HepG2 (cell line): ENCODE data around the gene IFT172. TPM values are rescaled to one million over a fixed set of nuclear protein-coding genes. Genes with fewer than 3 reads are reported as not detected.

Source experiments
- ATF7 ChIP-seq, 2 experiments: fragments of 450-650 bp in 1 of 2; sonication (generic) in 1 of 2; formaldehyde crosslinking in 1 of 2; IDR thresholded peaks; 2 replicates each; pipeline versions ENCODE4 v1.4.0 to v1.6.1; 2016 to 2020; ENCODE audit warnings: antibody characterized with exemption in 1 of 2, mild to moderate bottlenecking in 1 of 2, missing genetic modification reagents in 1 of 2
- DNMT1 ChIP-seq: sonication (generic); formaldehyde crosslinking; IDR thresholded peaks from 2 replicates; pipeline ENCODE4 v1.5.1; 2020; ENCODE audit warnings: mild to moderate bottlenecking, missing genetic modification reagents
- ELF1 ChIP-seq: sonication (generic); formaldehyde crosslinking; IDR thresholded peaks from 2 replicates; pipeline ENCODE4 v1.4.0; 2020; ENCODE audit warnings: missing genetic modification reagents
- FIP1L1 ChIP-seq: fragments of 200-400 bp; formaldehyde crosslinking; IDR thresholded peaks from 2 replicates; pipeline ENCODE4 v1.6.1; 2018; ENCODE audit warnings: low read depth, mild to moderate bottlenecking, low read length, moderate library complexity, borderline replicate concordance; ENCODE audit not compliant: insufficient read depth
- FOXA1 ChIP-seq, 2 experiments: fragments of 450-650 bp in 1 of 2; sonication (generic) in 1 of 2; formaldehyde crosslinking in 1 of 2; IDR thresholded peaks; 2 replicates each; pipeline versions ENCODE4 v1.4.0 to v1.6.1; 2016 to 2020; ENCODE audit warnings: missing genetic modification reagents in 1 of 2
- GATA4 ChIP-seq: sonication (generic); IDR thresholded peaks from 2 replicates; pipeline ENCODE4 v1.6.1; 2016; ENCODE audit warnings: antibody characterized with exemption, low read depth, borderline replicate concordance
- ISX ChIP-seq: sonication (generic); formaldehyde crosslinking; conservative IDR thresholded peaks from 2 replicates; pipeline ENCODE4 v1.5.0; 2020; ENCODE audit warnings: missing genetic modification reagents
- NR2F1 ChIP-seq, 2 experiments: fragments of 450-650 bp in 1 of 2; formaldehyde crosslinking in 1 of 2; IDR thresholded peaks; 2 replicates each; pipeline versions ENCODE4 v1.5.0 to v1.6.1; 2016 to 2020; ENCODE audit warnings: mild to moderate bottlenecking in 1 of 2, missing compliant biosample characterization in 1 of 2, missing genetic modification reagents in 1 of 2, moderate library complexity in 1 of 2
- PHB2 ChIP-seq: fragments of 450-650 bp; IDR thresholded peaks from 2 replicates; pipeline ENCODE4 v1.6.1; 2018; ENCODE audit not compliant: partially characterized antibody
- PITX1 ChIP-seq: sonication (generic); formaldehyde crosslinking; IDR thresholded peaks from 2 replicates; pipeline ENCODE4 v1.5.1; 2020; ENCODE audit warnings: mild to moderate bottlenecking, missing genetic modification reagents
- RCOR2 ChIP-seq: IDR thresholded peaks from 2 replicates; pipeline ENCODE4 v1.6.1; 2016; ENCODE audit warnings: missing biosample characterization, missing genetic modification reagents
- RXRB ChIP-seq: IDR thresholded peaks from 2 replicates; pipeline ENCODE4 v1.6.1; 2016; ENCODE audit warnings: borderline replicate concordance, missing genetic modification reagents, missing compliant biosample characterization
- SMAD3 ChIP-seq: sonication (generic); formaldehyde crosslinking; IDR thresholded peaks from 2 replicates; pipeline ENCODE4 v1.4.0; 2020; ENCODE audit warnings: missing genetic modification reagents
- ZNF431 ChIP-seq: sonication (generic); formaldehyde crosslinking; IDR thresholded peaks from 2 replicates; pipeline ENCODE4 v1.9.0; 2022; ENCODE audit warnings: missing genetic modification reagents, low read depth, mild to moderate bottlenecking, borderline replicate concordance
- ZNF510 ChIP-seq: sonication (generic); formaldehyde crosslinking; IDR thresholded peaks from 2 replicates; pipeline ENCODE4 v1.4.0; 2020; ENCODE audit warnings: low read depth, mild to moderate bottlenecking, missing genetic modification reagents
- ZNF563 ChIP-seq: sonication (generic); formaldehyde crosslinking; IDR thresholded peaks from 2 replicates; pipeline ENCODE4 v1.8.0; 2022; ENCODE audit warnings: mild to moderate bottlenecking, moderate library complexity, missing genetic modification reagents
- ZNF672 ChIP-seq: sonication (generic); formaldehyde crosslinking; IDR thresholded peaks from 2 replicates; pipeline ENCODE4 v1.8.1; 2022; ENCODE audit warnings: missing genetic modification reagents
- ZNF841 ChIP-seq: sonication (generic); formaldehyde crosslinking; IDR thresholded peaks from 2 replicates; pipeline ENCODE4 v1.8.1; 2023; ENCODE audit warnings: missing genetic modification reagents, borderline replicate concordance
- ZSCAN31 ChIP-seq: sonication (generic); formaldehyde crosslinking; IDR thresholded peaks from 2 replicates; pipeline ENCODE4 v1.5.0; 2020; ENCODE audit warnings: low read depth, mild to moderate bottlenecking, missing genetic modification reagents
- polyA plus RNA-seq, 8 experiments: library from polyadenylated mRNA; depleted of rRNA in 3 of 8; stranded (reverse) in 7 of 8; unstranded in 1 of 8; fragments of >200 nt; fragmentation: Illumina TruSeq in 4 of 8; extraction: Trizol in 4 of 8; gene quantifications; 2 replicates each; pipeline versions ENCODE4 v1.2.1 to v1.2.3, GENCODE V29; 2011 to 2016; ENCODE audit warnings: low read depth in 4 of 8, missing spikeins in 1 of 8, mixed read lengths in 1 of 8; ENCODE audit not compliant: insufficient read depth in 1 of 8
- total RNA-seq, 5 experiments: library from RNA; depleted of rRNA; stranded (reverse); fragments of >200 nt; fragmentation: Illumina TruSeq; extraction: Trizol; gene quantifications; 2 replicates each; pipeline ENCODE4 v1.2.3, GENCODE V29; 2016; ENCODE audit warnings: low read depth in 1 of 5
- TF ChIP-seq, protein P1 (sequence below): sonication (generic); formaldehyde crosslinking; IDR thresholded peaks from 2 replicates; pipeline ENCODE4 v1.4.0; 2020; ENCODE audit warnings: missing genetic modification reagents
- TF ChIP-seq, protein P2 (sequence below): IDR thresholded peaks from 2 replicates; pipeline ENCODE4 v1.6.1; 2016; ENCODE audit warnings: mild to moderate bottlenecking, missing biosample characterization, missing genetic modification reagents
- TF ChIP-seq, protein P3 (sequence below): sonication (generic); formaldehyde crosslinking; IDR thresholded peaks from 2 replicates; pipeline ENCODE4 v1.5.0; 2020; ENCODE audit warnings: missing genetic modification reagents, mild to moderate bottlenecking, borderline replicate concordance
- TF ChIP-seq, protein P4 (sequence below): sonication (generic); formaldehyde crosslinking; IDR thresholded peaks from 2 replicates; pipeline ENCODE4 v1.4.0; 2020; ENCODE audit warnings: low read depth, mild to moderate bottlenecking, missing genetic modification reagents
- TF ChIP-seq, protein P5 (sequence below): sonication (generic); formaldehyde crosslinking; IDR thresholded peaks from 2 replicates; pipeline ENCODE4 v1.5.0; 2020; ENCODE audit warnings: mild to moderate bottlenecking, missing genetic modification reagents

Gene IFT172
- total and polyA plus RNA-seq, 2 of the 13 experiments (the other 11 are each of a cell fraction or from before 2014, with no cell fraction given) = 21.6 to 35.7 TPM

DNA sequence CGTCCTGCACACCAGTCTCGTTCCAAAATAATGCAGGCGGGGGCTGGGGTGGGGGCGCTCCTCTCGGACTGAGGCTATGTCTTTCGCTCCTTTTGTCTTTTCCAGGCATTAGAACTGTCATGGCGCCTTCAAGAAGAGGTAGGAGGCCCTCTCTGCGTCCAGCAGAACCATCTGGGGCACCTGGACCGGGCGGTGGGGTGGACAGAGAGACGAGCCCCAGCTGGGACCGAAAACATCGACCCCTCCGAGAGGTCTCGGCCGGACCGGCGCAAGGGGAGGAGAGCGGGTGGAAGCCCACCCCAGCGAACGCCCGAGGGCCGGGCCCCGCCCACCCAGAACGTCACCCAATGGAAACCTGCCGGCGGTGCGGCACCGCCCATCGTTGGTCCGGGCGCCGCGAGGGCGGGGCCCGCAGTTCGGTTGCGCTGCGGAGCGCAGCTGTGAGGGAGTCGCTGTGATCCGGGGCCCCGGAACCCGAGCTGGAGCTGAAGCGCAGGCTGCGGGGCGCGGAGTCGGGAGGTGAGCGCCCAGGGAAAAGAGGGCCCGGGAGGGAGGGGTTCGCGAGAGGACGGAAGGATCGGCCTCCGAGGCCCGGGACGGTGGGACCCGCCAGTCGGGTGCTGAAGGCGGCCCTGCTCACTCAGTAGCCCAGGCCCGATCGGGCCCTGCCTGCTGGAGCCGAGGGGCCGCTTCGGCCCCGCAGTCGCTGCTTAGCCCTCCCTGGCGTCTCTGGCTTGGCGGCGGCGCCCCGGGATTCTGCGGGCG, 61.1 kb downstream of the IFT172 start, which contains the start of gene NRBP1 (continued):
- TF ChIP-seq PITX1 (CRISPR knock-in tag) = peak; percentile 61
- no peak for TF ChIP-seq PHB2
- peak; percentile 34; the same call in 1 of the 2 replicates for TF ChIP-seq RXRB (CRISPR knock-in tag)
- TF ChIP-seq, protein P1, sequence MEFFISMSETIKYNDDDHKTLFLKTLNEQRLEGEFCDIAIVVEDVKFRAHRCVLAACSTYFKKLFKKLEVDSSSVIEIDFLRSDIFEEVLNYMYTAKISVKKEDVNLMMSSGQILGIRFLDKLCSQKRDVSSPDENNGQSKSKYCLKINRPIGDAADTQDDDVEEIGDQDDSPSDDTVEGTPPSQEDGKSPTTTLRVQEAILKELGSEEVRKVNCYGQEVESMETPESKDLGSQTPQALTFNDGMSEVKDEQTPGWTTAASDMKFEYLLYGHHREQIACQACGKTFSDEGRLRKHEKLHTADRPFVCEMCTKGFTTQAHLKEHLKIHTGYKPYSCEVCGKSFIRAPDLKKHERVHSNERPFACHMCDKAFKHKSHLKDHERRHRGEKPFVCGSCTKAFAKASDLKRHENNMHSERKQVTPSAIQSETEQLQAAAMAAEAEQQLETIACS (CRISPR knock-in tag) = 0 out of 2 replicates have a peak, but pooled peaks have one; percentile 6
- TF ChIP-seq FIP1L1 = peak; percentile 58; the same call in 1 of the 2 replicates
- TF ChIP-seq FOXA1 (IDR thresholded peaks at IDR 0.05) = no peak
- no peak for TF ChIP-seq FOXA1 (CRISPR knock-in tag; IDR thresholded peaks at IDR 0.05)
- no peak for TF ChIP-seq ZNF841 (CRISPR knock-in tag)
- no peak; the same call in 1 of the 2 replicates for TF ChIP-seq RCOR2 (CRISPR knock-in tag)
- TF ChIP-seq NR2F1 (CRISPR knock-in tag; IDR thresholded peaks at IDR 0.05) = 0 out of 4 replicates have a peak, but pooled peaks of 1 of the 2 experiments have one; percentile 9
- TF ChIP-seq ELF1 (CRISPR knock-in tag) = 0 out of 2 replicates have a peak, but pooled peaks have one; percentile 15
- no peak for TF ChIP-seq ZNF672 (CRISPR knock-in tag)
- TF ChIP-seq GATA4 = peak; percentile 90
- peak; percentile 21; the same call in 1 of the 2 replicates for TF ChIP-seq DNMT1 (CRISPR knock-in tag)
- 0 out of 2 replicates have a peak, but pooled peaks have one; percentile 21 for TF ChIP-seq ISX (CRISPR knock-in tag)
- TF ChIP-seq, protein P2, sequence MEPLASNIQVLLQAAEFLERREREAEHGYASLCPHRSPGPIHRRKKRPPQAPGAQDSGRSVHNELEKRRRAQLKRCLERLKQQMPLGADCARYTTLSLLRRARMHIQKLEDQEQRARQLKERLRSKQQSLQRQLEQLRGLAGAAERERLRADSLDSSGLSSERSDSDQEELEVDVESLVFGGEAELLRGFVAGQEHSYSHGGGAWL = peak; percentile 84
- TF ChIP-seq ZSCAN31 = peak; percentile 76; the same call in 1 of the 2 replicates
- TF ChIP-seq, protein P3, sequence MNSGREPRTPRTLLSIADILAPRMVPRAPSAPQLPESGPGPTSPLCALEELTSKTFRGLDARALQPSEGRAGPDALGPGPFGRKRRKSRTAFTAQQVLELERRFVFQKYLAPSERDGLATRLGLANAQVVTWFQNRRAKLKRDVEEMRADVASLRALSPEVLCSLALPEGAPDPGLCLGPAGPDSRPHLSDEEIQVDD (CRISPR knock-in tag) = no peak
- TF ChIP-seq, protein P4, sequence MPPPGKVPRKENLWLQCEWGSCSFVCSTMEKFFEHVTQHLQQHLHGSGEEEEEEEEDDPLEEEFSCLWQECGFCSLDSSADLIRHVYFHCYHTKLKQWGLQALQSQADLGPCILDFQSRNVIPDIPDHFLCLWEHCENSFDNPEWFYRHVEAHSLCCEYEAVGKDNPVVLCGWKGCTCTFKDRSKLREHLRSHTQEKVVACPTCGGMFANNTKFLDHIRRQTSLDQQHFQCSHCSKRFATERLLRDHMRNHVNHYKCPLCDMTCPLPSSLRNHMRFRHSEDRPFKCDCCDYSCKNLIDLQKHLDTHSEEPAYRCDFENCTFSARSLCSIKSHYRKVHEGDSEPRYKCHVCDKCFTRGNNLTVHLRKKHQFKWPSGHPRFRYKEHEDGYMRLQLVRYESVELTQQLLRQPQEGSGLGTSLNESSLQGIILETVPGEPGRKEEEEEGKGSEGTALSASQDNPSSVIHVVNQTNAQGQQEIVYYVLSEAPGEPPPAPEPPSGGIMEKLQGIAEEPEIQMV (CRISPR knock-in tag) = no peak
- no peak; the same call in 1 of the 2 replicates for TF ChIP-seq ZNF510 (CRISPR knock-in tag)
- TF ChIP-seq ATF7 (IDR thresholded peaks at IDR 0.05) = no peak
- TF ChIP-seq ATF7 (CRISPR knock-in tag; IDR thresholded peaks at IDR 0.05) = no peak; the same call in 1 of the 2 replicates
- TF ChIP-seq, protein P5, sequence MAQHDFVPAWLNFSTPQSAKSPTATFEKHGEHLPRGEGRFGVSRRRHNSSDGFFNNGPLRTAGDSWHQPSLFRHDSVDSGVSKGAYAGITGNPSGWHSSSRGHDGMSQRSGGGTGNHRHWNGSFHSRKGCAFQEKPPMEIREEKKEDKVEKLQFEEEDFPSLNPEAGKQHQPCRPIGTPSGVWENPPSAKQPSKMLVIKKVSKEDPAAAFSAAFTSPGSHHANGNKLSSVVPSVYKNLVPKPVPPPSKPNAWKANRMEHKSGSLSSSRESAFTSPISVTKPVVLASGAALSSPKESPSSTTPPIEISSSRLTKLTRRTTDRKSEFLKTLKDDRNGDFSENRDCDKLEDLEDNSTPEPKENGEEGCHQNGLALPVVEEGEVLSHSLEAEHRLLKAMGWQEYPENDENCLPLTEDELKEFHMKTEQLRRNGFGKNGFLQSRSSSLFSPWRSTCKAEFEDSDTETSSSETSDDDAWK (CRISPR knock-in tag) = no peak
- 0 out of 2 replicates have a peak, but pooled peaks have one; percentile 40 for TF ChIP-seq ZNF431 (CRISPR knock-in tag)
- 0 out of 2 replicates have a peak, but pooled peaks have one; percentile 17 for TF ChIP-seq SMAD3 (CRISPR knock-in tag)
- 0 out of 2 replicates have a peak, but pooled peaks have one; percentile 63 for TF ChIP-seq ZNF563 (CRISPR knock-in tag)
